Measurements from ENCODE around the gene RAD52. TPM values are rescaled to one million over a fixed set of nuclear protein-coding genes. Genes with fewer than 3 reads are reported as not detected.

Gene RAD52
- total RNA-seq = 11.4 and 16.5 TPM in 2 replicates

DNA sequence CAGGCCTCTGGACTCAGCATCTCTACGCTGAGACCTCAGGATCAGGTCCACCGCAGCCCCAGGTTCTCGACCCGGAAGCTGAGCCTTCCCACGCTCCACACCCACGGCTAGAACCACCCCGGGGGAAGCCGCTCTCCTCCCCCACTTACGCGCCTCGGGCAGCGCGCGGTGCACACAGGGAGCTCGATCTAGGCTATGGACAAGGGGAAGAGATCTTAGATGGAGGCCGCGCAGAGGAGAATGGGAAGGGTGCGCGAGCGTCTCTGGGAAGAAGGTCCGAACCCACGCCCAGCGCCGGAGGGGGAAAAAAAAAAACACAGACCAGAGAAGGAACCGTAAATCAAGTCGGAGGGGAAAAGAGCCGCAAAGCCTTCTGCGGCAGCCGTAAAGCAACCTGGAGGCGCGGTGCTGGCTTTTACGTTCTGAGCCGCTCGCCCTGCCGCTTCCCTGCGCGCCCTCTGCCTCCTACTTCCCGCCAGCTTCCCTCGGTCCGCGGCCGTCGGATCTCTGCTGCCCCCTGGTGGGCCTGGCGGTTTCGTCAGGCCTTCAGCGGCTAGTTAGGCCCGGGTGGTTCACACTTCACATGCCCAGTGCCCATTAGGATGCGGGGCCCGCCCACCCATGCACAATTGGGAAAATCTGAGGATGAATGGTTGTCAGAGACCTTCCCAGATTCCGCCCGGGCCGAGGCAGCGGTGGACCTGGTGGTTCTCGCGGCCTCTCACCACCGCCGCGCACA, at the start of gene RAD52:
Gene RAD52, minus strand, starts transcription at position 242 of the 739 bp plus-strand sequence. CDS start 16,636 bp downstream, outside the sequence.

GRCh38 chr12:990661-991349, 41.3 kb upstream of the RAD52 start, which contains the start of gene ERC1:
ERC1 (plus strand) TSS chr12:991223; CDS start chr12:1027904, 36,681 bp downstream.

Other genes with a start within 250 kb of the RAD52 start
- 60.8 and 66.7 TPM in 2 replicates for gene WNK1, start 197.1 kb downstream of the RAD52 start, total RNA-seq
- 29.2 and 35.3 TPM in 2 replicates for gene ERC1, start 41.5 kb upstream of the RAD52 start, total RNA-seq